Mucosa of rectum (tissue), 2 donors: Measurements from ENCODE around the gene MVK.

ENCODE experiments used
- H3K27ac ChIP-seq, 2 donors: one replicate each; pipeline ENCODE4 v1.7.0; 2013; ENCODE audit warnings: inconsistent platforms in 2 of 2, low read depth in 2 of 2, low read length in 2 of 2
- H3K27me3 ChIP-seq, 2 donors: one replicate each; pipeline ENCODE4 v1.7.0; 2013; ENCODE audit warnings: low read length in 2 of 2; ENCODE audit not compliant: control insufficient read depth in 2 of 2, insufficient read depth in 2 of 2
- H3K36me3 ChIP-seq, 2 donors: one replicate each; pipeline ENCODE4 v1.7.0; 2013; ENCODE audit warnings: low read length in 2 of 2; ENCODE audit not compliant: control insufficient read depth in 2 of 2, insufficient read depth in 2 of 2
- H3K4me1 ChIP-seq, 2 donors: one replicate each; pipeline ENCODE4 v1.7.0; 2013; ENCODE audit warnings: low read length in 2 of 2, mild to moderate bottlenecking in 1 of 2; ENCODE audit not compliant: control insufficient read depth in 2 of 2, insufficient read depth in 2 of 2
- H3K4me3 ChIP-seq, 2 donors: one replicate each; pipeline ENCODE4 v1.7.0; 2013; ENCODE audit warnings: low read length in 2 of 2
- H3K9ac ChIP-seq, 2 donors: one replicate each; pipeline ENCODE4 v1.7.0; 2013; ENCODE audit warnings: low read length in 2 of 2, low read depth in 1 of 2, mild to moderate bottlenecking in 1 of 2
- H3K9me3 ChIP-seq, 2 donors: one replicate each; pipeline ENCODE4 v1.7.0; 2013; ENCODE audit warnings: low read length in 2 of 2; ENCODE audit not compliant: control insufficient read depth in 2 of 2
- donor health status: healthy.
- donor health status: Normal muscosa, but diverticular disease.

MVK gene

DNA sequence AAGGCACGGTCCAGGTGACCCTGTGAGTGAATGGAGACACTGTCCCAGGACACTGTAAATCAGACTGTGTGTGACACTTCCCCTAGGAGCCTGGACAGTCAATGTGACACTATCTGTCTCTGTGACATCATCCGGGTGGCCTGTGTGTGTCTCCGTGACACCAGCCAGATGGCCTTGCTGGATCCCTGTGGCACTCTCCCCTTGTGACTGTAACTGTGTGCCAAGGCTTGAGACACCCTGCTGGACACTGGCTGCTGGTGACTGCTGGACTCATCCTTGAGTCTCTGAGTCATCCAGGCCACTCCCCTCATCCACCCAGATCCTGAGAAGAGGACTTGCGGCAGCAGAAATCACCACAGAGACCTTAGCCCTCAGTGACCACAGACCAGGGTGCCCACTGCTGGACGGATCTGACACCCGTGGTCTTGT, 51.6 kb downstream of the MVK start:
- no peaks in the 10 kb centered on the region for H3K9me3 ChIP-seq
- no peaks in the 10 kb centered on the region for H3K36me3 ChIP-seq
- H3K4me3 ChIP-seq = no peak overlapping the region
- H3K27ac ChIP-seq = no peak overlapping the region
- H3K27me3 ChIP-seq = peaks cover 2 to 12% of the 10 kb centered on the region in 2 donors
- peaks cover 3 to 4% of the 10 kb centered on the region in 2 donors for H3K4me1 ChIP-seq
- no peak overlapping the region for H3K9ac ChIP-seq

DNA sequence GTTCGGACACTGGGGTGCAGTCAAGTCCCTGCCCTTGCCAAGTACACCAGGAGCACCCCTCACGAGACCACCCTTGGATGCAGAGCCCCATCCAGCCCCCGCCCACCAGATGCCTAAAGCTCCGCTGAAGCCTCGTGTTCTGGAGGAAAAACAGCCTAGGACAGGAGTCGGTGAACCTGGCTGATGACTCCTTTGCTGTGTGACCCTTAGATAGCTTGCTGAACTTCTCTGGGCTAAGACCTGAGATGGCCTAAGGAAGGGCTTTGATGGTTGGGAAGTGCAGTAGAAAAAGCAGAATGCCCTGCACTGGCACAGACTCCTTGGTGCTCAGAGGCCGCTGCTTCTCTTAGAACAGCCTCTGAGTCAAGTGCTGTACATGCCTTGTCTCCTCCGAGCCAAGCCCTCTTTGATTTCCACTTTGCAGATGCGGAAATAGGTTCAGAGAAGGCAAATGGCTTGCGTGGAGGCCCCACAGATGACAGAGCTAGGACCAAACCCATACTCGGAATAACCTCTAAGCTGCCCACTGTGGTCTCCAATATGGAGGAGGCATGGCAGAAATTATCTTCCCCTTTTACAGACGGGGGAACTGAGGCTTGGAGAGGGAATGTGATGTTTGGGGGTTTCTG, 52.3 kb downstream of the MVK start:
- Histone ChIP-seq H3K4me3 (no peak overlapping the region), H3K9ac (no peak overlapping the region), H3K27me3 (peaks cover 2 to 16% of the 10 kb centered on the region in 2 donors), H3K9me3 (no peaks in the 10 kb centered on the region), H3K36me3 (no peaks in the 10 kb centered on the region), H3K27ac (no peak overlapping the region), H3K4me1 (peaks cover 3 to 4% of the 10 kb centered on the region in 2 donors)

- Histone ChIP-seq H3K27ac (no peak overlapping the region), H3K4me1 (peaks cover 3 to 4% of the 10 kb centered on the region in 2 donors), H3K36me3 (no peaks in the 10 kb centered on the region), H3K27me3 (peaks cover 2 to 17% of the 10 kb centered on the region in 2 donors), H3K9ac (no peak overlapping the region), H3K9me3 (no peaks in the 10 kb centered on the region), H3K4me3 (no peak overlapping the region)
Observed at GRCh38 chr12:109626378-109627115, 53.0 kb downstream of the MVK start.

GRCh38 chr12:109627633-109628032, 54.0 kb downstream of the MVK start:
- Histone ChIP-seq H3K4me3 (no peak overlapping the region), H3K27me3 (peaks cover 2 to 17% of the 10 kb centered on the region in 2 donors), H3K4me1 (no peaks in the 10 kb centered on the region), H3K9ac (no peak overlapping the region), H3K9me3 (no peaks in the 10 kb centered on the region), H3K27ac (no peak overlapping the region), H3K36me3 (no peaks in the 10 kb centered on the region)

GRCh38 chr12:109630107-109630506, 56.5 kb downstream of the MVK start:
- no peak overlapping the region for H3K4me3 ChIP-seq
- H3K27ac ChIP-seq = no peak overlapping the region
- H3K27me3 ChIP-seq = peaks cover 0 to 14% of the 10 kb centered on the region in 2 donors
- H3K9me3 ChIP-seq = no peaks in the 10 kb centered on the region
- no peak overlapping the region for H3K9ac ChIP-seq
- H3K4me1 ChIP-seq = no peaks in the 10 kb centered on the region
- no peaks in the 10 kb centered on the region for H3K36me3 ChIP-seq

- no peak overlapping the region for H3K9ac ChIP-seq
- H3K9me3 ChIP-seq = no peaks in the 10 kb centered on the region
- peaks cover 0 to 11% of the 10 kb centered on the region in 2 donors for H3K27me3 ChIP-seq
- H3K4me1 ChIP-seq = no peaks in the 10 kb centered on the region
- H3K27ac ChIP-seq = no peak overlapping the region
- no peak overlapping the region for H3K4me3 ChIP-seq
- H3K36me3 ChIP-seq = no peaks in the 10 kb centered on the region
Observed at GRCh38 chr12:109630815-109631214, 57.2 kb downstream of the MVK start.

- no peak overlapping the region for H3K9ac ChIP-seq
- H3K9me3 ChIP-seq = no peaks in the 10 kb centered on the region
- no peaks in the 10 kb centered on the region for H3K36me3 ChIP-seq
- no peak overlapping the region for H3K27ac ChIP-seq
- no peak overlapping the region for H3K4me3 ChIP-seq
- peaks cover 0 to 11% of the 10 kb centered on the region in 2 donors for H3K27me3 ChIP-seq
- H3K4me1 ChIP-seq = no peaks in the 10 kb centered on the region
Observed at GRCh38 chr12:109631302-109631701, 57.7 kb downstream of the MVK start.

- Histone ChIP-seq H3K4me1 (no peaks in the 10 kb centered on the region), H3K9ac (no peak overlapping the region), H3K27ac (no peak overlapping the region), H3K36me3 (no peaks in the 10 kb centered on the region), H3K9me3 (no peaks in the 10 kb centered on the region), H3K27me3 (peaks cover 0 to 11% of the 10 kb centered on the region in 2 donors), H3K4me3 (no peak overlapping the region)
Observed at GRCh38 chr12:109631751-109632150, 58.2 kb downstream of the MVK start.

DNA sequence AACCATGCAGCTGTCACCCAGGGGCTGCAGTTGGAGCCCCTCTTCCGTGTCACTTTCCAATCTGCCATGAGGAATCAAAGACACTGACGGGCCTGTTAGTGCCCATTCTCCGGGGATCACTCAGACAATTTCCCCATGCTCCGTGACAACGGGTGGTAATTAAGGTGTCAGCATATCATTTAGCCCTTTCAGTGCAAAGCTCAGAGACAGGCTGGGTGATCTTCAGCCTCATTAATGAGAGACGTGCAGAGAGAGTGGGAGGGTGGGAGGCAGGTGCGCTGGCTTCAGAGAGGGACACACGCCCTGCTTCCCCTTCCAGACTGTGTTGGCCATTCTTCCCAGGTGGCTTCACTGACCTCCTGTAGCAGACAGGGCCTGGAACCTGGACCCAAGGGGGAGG, 58.7 kb downstream of the MVK start:
- no peaks in the 10 kb centered on the region for H3K4me1 ChIP-seq
- H3K27me3 ChIP-seq = peaks cover 0 to 11% of the 10 kb centered on the region in 2 donors
- no peaks in the 10 kb centered on the region for H3K36me3 ChIP-seq
- no peak overlapping the region for H3K9ac ChIP-seq
- no peak overlapping the region for H3K27ac ChIP-seq
- H3K4me3 ChIP-seq = no peak overlapping the region
- no peaks in the 10 kb centered on the region for H3K9me3 ChIP-seq

DNA sequence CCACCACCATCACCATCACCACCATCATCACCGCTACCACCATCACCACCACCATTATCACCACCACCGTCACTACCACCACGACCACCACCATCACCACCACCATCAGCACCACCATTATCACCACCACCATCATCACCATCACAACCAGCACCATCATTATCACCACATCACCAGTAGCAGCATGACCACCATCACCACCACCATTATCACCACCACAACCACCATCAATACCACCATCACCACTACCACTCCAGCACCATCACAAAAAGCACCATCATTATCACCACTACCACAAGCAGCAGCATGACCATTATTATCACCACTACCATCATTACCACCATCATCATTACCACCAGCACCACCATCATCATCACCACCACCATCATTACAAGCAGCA, 62.1 kb downstream of the MVK start:
- Histone ChIP-seq H3K4me3 (no peak overlapping the region), H3K4me1 (no peaks in the 10 kb centered on the region), H3K9me3 (no peaks in the 10 kb centered on the region), H3K9ac (no peak overlapping the region), H3K27ac (no peak overlapping the region), H3K27me3 (peaks cover 0 to 3% of the 10 kb centered on the region in 2 donors), H3K36me3 (no peaks in the 10 kb centered on the region)
